ENCODE measurements around the gene PHF2. TPM values are rescaled to one million over a fixed set of nuclear protein-coding genes. Genes with fewer than 3 reads are reported as not detected.

Gene PHF2
- total and polyA plus RNA-seq, 9 of the 15 experiments (the other 6 are each of a cell fraction or from before 2014, with no cell fraction given) = 0.37 to 14.4 (median 8.1) TPM

- no peaks in the 10 kb centered on the region for H3K36me3 ChIP-seq (ENCODE audit: control insufficient read depth, insufficient read depth, low read length)
- ATAC-seq = no peak
- peak overlapping the region; percentile 3; the same call in 1 of the 2 replicates for H3K4me2 ChIP-seq (ENCODE audit: insufficient read depth, low read length)
- no peak for DNase-seq (ENCODE audit: extremely low read depth in 1 of 4, low spot score in 3 of 4)
- no peaks in the 10 kb centered on the region for H3K9me1 ChIP-seq (ENCODE audit: control insufficient read depth, insufficient read depth, low read length)
- no peaks in the 10 kb centered on the region for H3K9me3 ChIP-seq (replicated peaks; ENCODE audit: control insufficient read depth, insufficient read depth, low read depth, low read length)
- peaks cover 21% of the 10 kb centered on the region for H3K79me2 ChIP-seq (ENCODE audit: control insufficient read depth, insufficient read depth, low read length)
- H4K20me1 ChIP-seq (replicated peaks; ENCODE audit: control insufficient read depth, insufficient read depth, low read length) = peaks cover 11% of the 10 kb centered on the region; the same call in 1 of the 2 replicates
- peaks cover 19 to 23% of the 10 kb centered on the region in 2 experiments for H3K4me1 ChIP-seq (replicated peaks in 1 of 2; ENCODE audit: control insufficient read depth in 2 of 2, insufficient read depth in 2 of 2, low read length in 2 of 2)
- no TSS peak for BruUV-seq (replicated peaks)
- H3K4me3 ChIP-seq = no peak overlapping the region
- CTCF ChIA-PET (ENCODE audit: low intra/inter-chr PET ratio) = no interaction called here
- no peak overlapping the region for H2AFZ ChIP-seq (ENCODE audit: low read depth, low read length)
- no peak for FAIRE-seq
- intact Hi-C loops (cut with micrococcal nuclease) (no loop called here), in situ Hi-C loops (cut with MboI) (no loop called here)
- WGBS (ENCODE audit: insufficient coverage, low coverage, missing lambda C conversion rate) = 88% methylated on average over 7 of the region's 8 CpGs
- no peaks in the 10 kb centered on the region for H3K27me3 ChIP-seq (ENCODE audit: control insufficient read depth in 2 of 2, insufficient read depth in 2 of 2, low read length in 2 of 2)
- H3K9ac ChIP-seq (ENCODE audit: insufficient read depth in 1 of 2, low read depth in 2 of 2, low read length in 2 of 2) = 0 out of 4 replicates have a peak overlapping the region, but pooled peaks of 1 of the 2 experiments have one; percentile 1
- peak; percentile 30; the same call in 1 of the 2 replicates for TF ChIP-seq RFX1 (IDR thresholded peaks at IDR 0.05)
- TF ChIP-seq HMG20B (CRISPR knock-in tag; IDR thresholded peaks at IDR 0.05) = no peak
- POLR2A ChIA-PET = interaction anchor here (0.6 to 2.0 kb wide), 3 partner anchors 10 to 535 kb away, joined by 3 to 6 read pairs (median 3); no protein-coding TSS in a partner anchor
- no peak overlapping the region for H3K27ac ChIP-seq (ENCODE audit: extremely low read depth, low read depth, low read length)
Observed at GRCh38 chr9:93592008-93592642, 15.7 kb downstream of the PHF2 start.

- peaks cover 18 to 21% of the 10 kb centered on the region in 2 experiments for H3K4me1 ChIP-seq (replicated peaks in 1 of 2; ENCODE audit: control insufficient read depth in 2 of 2, insufficient read depth in 2 of 2, low read length in 2 of 2)
- ChIA-PET POLR2A (interaction anchor here (2.0 kb wide), 1 partner anchor 12 kb away, joined by 6 read pairs; no protein-coding TSS in a partner anchor), CTCF (ENCODE audit: low intra/inter-chr PET ratio) (interaction anchor here (0.6 kb wide), 1 partner anchor 305 kb away, joined by 5 read pairs; no protein-coding TSS in a partner anchor)
- H3K27ac ChIP-seq (ENCODE audit: extremely low read depth, low read depth, low read length) = no peak overlapping the region
- no peak for FAIRE-seq
- no peak overlapping the region for H3K4me3 ChIP-seq
- no peaks in the 10 kb centered on the region for H3K36me3 ChIP-seq (ENCODE audit: control insufficient read depth, insufficient read depth, low read length)
- H3K4me2 ChIP-seq (ENCODE audit: insufficient read depth, low read length) = peak overlapping the region; percentile 3; the same call in 1 of the 2 replicates
- peak in 2 of 4 experiments; percentile 27 to 33 for DNase-seq (ENCODE audit: extremely low read depth in 1 of 4, low spot score in 3 of 4)
- H3K9me3 ChIP-seq (replicated peaks; ENCODE audit: control insufficient read depth, insufficient read depth, low read depth, low read length) = no peaks in the 10 kb centered on the region
- no peak for TF ChIP-seq POLR2B (IDR thresholded peaks at IDR 0.05; ENCODE audit: low read depth, partially characterized antibody)
- peak; percentile 48 to 89 (median 49) for TF ChIP-seq CTCF (IDR thresholded peaks at IDR 0.05 in 2 of 3, conservative IDR thresholded peaks at IDR 0.05 in 1 of 3; ENCODE audit: insufficient read depth in 2 of 3, low read depth in 1 of 3, low read length in 3 of 3)
- no peak for TF ChIP-seq PHF21A (IDR thresholded peaks at IDR 0.05; ENCODE audit: borderline replicate concordance, low read depth)
- no peak overlapping the region for H2AFZ ChIP-seq (ENCODE audit: low read depth, low read length)
- no peak overlapping the region for H3K9ac ChIP-seq (ENCODE audit: insufficient read depth in 1 of 2, low read depth in 2 of 2, low read length in 2 of 2)
- in situ Hi-C loops (cut with MboI) (no loop called here), intact Hi-C loops (cut with micrococcal nuclease) (no loop called here)
- peaks cover 21% of the 10 kb centered on the region for H3K79me2 ChIP-seq (ENCODE audit: control insufficient read depth, insufficient read depth, low read length)
- BruUV-seq (replicated peaks) = no TSS peak
- WGBS (ENCODE audit: insufficient coverage, low coverage, missing lambda C conversion rate) = 34% methylated on average over 2 of the region's 2 CpGs
- H3K9me1 ChIP-seq (ENCODE audit: control insufficient read depth, insufficient read depth, low read length) = no peaks in the 10 kb centered on the region
- peak; percentile 70 for ATAC-seq
- no peaks in the 10 kb centered on the region for H3K27me3 ChIP-seq (ENCODE audit: control insufficient read depth in 2 of 2, insufficient read depth in 2 of 2, low read length in 2 of 2)
- peaks cover 9% of the 10 kb centered on the region; the same call in 1 of the 2 replicates for H4K20me1 ChIP-seq (replicated peaks; ENCODE audit: control insufficient read depth, insufficient read depth, low read length)
Observed at GRCh38 chr9:93592643-93593021, 16.2 kb downstream of the PHF2 start.
